SW 1271 (cell line): ENCODE measurements around the gene PLEKHN1.
"Not testable (repeated sequence)": the region's sequence is repeated elsewhere in the genome, so short reads cannot be mapped to it uniquely, and the experiment has no call there.

Experiments used
- DNase-seq, 2 experiments: peaks; one replicate each; lab custom pipeline; 2025; lab: John Stamatoyannopoulos, UW

The PLEKHN1 gene

GRCh38 chr1:942411-942821 is 23.9 kb upstream of the PLEKHN1 start:
- DNase-seq, result no peak

DNA sequence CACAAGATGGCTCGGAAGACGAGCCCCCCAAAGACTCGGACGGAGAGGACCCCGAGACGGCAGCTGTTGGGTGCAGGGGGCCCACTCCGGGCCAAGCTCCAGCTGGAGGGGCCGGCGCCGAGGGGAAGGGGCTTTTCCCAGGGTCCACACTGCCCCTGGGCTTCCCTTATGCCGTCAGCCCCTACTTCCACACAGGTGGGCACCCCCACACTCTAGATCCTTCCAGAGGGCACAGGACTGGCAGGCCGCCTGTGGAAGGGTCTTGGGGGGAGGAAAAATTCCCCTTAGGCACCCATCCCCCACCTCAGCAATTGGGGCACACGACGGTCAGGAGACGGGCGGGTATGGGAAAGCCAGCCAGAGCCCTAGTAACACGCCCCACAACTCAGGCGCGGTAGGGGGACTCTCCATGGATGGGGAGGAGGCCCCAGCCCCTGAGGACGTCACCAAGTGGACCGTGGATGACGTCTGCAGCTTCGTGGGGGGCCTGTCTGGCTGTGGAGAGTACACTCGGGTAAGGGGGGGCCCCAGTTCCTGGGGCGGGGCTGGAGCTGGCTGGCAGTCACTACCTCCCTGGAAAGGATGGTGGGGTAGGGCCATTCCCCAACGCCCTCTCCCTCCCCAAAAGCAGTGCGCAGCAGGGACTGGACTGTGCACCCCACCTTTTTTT is 23.3 kb upstream of the PLEKHN1 start:
- DNase-seq, result no peak

GRCh38 chr1:943545-944340 is 22.5 kb upstream of the PLEKHN1 start:
- no peak for DNase-seq

- DNase-seq, result no peak
These were observed 21.6 kb upstream of the PLEKHN1 start for GRCh38 chr1:944341-945325.

DNA sequence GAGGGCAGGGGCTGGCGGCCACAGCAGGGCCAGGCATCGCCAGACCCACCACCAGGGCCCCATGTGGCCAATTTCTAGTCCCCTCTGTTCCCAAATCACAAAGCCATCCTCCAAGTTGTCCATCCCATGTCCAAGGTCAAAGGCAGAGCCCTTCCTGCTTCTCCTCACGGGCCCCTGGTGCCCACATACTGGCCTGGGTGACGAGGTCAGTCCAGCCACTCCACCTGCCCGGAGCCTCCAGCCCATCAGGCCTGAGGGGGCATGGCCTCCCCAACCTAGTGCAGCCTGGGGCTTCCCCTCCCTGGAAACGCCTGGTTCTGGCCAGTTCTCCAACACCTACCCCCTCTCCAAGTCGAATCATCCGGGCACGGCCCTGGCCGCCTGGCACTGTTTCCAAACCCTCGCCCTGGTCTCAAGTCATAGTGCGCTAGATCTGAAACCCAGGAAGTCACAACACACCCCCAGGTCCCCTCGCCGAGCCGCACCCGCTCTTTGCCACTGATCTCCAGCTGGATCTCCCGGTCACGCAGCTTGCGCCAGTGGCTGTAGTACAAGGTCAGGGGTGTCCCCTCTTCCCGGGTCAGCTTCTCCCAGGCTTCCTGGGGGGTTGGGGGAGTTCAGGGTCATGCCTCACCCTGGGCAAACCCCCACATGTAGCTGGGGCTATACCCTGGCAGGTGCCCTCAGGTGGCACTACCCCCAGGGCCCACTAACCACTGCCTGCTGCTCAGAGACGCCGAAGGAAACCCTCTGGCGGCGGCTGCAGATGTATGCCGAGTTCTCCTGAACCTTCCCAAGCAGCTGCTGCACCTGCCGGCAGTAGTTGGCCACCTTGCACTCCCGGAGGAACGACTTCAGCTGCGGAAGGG is 20.4 kb upstream of the PLEKHN1 start:
- no peak for DNase-seq

- DNase-seq, result not testable (repeated sequence)
These were observed 19.5 kb upstream of the PLEKHN1 start for GRCh38 chr1:946811-947210.

DNA sequence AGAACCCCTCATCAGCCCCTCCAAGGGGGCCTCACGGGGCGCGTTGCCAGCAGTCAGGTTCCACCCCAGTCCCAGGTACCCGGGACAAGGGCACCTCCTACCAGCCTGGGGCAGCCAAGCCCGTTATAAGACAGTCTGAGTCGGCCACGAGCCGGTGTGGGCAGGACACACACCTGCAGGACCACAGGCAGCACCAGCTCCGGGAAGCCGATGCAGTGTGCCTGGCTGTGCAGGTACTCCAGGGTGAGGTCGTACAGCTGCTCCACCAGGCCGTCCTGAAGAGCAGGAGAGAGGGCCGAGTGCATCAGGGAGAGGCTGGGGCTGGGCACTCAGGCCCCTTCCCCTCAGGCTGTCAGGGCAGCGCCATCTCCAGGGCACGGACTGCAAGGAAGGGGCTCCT is 18.3 kb upstream of the PLEKHN1 start:
- DNase-seq, result no peak

DNA sequence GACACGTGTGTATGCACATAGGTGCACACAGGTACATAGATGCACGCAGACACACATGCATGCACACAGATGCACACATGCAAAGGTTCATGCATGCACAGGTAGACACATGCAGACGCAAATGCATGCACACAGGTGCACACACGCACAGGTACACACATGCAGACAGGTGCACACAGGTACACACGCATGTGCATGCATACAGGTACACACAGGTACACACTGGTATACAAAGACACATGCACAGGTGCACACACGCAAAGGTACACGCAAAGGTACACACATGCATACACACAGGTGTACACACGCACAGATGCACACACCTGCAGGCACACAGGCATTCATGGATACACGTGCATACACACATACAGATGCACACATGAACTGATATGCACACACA is 16.0 kb upstream of the PLEKHN1 start:
- no peak for DNase-seq

GRCh38 chr1:950881-951280 is 15.4 kb upstream of the PLEKHN1 start:
- no peak for DNase-seq

DNA sequence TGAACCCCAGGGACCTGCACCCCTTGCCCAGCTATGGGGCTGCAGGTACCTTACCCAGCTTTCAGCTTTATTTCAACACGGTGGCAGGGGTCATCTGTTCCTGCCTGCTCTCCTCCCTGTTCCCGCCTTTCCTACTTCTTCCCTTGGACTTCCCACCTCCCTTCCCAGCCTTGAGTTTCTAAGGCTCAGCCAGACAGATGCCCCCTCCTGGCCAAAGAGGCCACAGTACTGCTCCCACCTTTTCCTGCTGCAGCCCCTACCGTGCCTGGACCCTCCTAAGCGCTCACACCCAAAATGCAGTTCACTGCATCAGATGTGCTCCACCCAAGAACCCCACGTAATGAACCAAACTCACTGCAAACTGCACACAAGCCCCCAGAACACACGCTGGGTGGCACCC is 14.9 kb upstream of the PLEKHN1 start:
- DNase-seq, result peak in 1 of 2 experiments; percentile 13

DNA sequence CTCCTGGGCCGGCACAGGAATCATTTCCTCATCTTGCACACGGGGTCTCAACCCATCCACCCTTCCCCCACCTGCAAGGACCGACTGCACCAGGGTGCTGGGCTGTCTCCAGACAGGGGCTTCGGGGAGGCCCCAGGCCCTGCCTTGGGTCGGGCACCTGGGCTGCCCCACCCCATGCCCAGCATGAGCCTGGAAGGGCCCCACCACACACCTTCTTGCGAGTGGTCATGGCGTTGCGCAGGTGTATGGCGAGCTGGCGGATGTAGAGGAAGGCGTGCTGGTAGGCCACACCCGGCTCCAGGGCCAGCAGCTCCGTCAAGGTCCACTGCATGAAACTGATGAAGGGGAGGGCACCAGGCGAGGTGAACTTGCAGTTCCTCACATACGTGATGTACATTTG is 14.1 kb upstream of the PLEKHN1 start:
- DNase-seq, result no peak

GRCh38 chr1:952603-953002 is 13.7 kb upstream of the PLEKHN1 start:
- no peak for DNase-seq

GRCh38 chr1:953524-954320 is 12.6 kb upstream of the PLEKHN1 start:
- no peak for DNase-seq

- no peak for DNase-seq
These were observed 11.4 kb upstream of the PLEKHN1 start for GRCh38 chr1:954927-955326.

DNA sequence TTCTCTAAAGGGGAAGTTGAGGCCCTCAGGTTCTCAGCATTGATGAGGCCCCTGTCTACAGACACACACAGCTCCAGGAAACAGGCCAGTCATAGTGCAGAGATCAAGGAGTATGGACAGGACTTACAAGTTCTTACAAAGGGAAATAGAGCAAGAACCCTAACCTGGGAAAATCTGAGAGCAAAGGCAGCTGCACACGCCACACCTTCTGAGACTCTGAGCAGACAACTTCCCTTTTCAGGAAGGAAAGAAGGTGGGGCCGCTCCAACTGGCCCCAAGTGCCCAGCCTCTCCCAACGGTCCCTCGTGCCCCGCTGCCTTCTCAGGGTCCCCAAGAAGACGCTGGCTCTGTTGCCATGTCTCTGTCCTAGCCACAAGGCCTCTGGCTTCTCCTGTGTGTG is 10.8 kb upstream of the PLEKHN1 start:
- no peak for DNase-seq

- DNase-seq, result no peak
These were observed 9.6 kb upstream of the PLEKHN1 start for GRCh38 chr1:956636-957035.

DNA sequence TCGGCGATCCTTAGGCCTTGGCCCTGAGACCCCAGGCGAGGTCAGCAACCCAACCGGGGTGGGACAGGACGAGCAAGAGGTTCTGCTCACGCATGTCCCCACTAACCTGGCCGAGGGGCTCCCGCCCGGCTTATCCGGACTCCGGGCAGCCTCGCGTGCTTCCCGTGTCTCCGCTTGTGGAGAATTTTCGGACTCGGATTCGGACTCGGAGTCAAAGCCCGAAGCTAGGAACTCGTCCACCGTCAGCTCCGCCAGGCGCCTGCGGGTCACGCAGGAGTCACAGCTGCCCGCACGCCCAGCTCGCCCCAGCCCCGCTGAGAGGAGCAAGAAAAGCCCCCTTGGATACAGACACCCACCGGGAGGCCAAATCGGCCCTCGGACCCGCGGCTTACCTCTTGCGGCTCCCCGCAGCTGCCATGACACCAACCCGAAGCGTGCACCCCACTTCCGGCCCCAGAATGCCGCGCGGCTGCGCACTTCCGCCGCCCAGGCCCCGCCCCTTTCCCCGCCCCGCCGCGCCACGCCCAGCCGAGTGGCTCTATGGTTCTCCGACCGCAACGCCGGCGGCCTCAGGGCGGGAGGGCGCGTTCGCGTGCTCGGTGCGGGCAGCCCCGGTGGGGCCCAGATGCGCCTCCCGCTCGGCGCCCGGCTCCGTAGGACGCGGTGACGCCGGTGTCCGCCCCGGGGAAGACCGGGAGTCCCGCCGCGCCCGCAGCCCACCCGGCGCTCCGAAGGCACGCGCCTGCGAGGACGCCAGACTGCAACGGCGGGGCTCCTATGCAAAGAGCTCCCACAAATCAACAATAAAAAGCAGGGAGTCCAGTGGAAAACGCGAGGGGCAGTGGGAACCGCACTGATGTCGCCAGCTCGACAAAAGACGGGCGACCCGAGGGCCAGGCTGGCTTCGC is 7.2 kb upstream of the PLEKHN1 start, which contains the start of gene NOC2L:
TSS of gene NOC2L (minus strand) at position 434 of the 908 bp plus-strand sequence. CDS start at position 418, 16 bp downstream.
- DNase-seq, result peak; percentile 29 to 69

- no peak for DNase-seq
These were observed 6.4 kb upstream of the PLEKHN1 start for GRCh38 chr1:959731-960362.
